Fibroblast of skin of right quadriceps (primary cell): ENCODE measurements around the gene CNTNAP5.
A peak's percentile ranks its signal among the peaks of the same experiment; 100 is the strongest.

Experiments used
- DNase-seq: peaks from one replicate; pipeline ENCODE4 v3.0.0-alpha.2; 2013

CNTNAP5 gene

GRCh38 chr2:124162256-124162655 lies 137.2 kb downstream of the CNTNAP5 start:
- no peak for DNase-seq

- peak; percentile 1 for DNase-seq
Measured at GRCh38 chr2:124163840-124164239, 138.8 kb downstream of the CNTNAP5 start.

- DNase-seq: no peak
Measured at GRCh38 chr2:124165698-124166097, 140.6 kb downstream of the CNTNAP5 start.

- DNase-seq: no peak
Measured at GRCh38 chr2:124171472-124172063, 146.5 kb downstream of the CNTNAP5 start.

- DNase-seq: no peak
Measured at GRCh38 chr2:124178719-124179118, 153.6 kb downstream of the CNTNAP5 start.

GRCh38 chr2:124180635-124181034 lies 155.5 kb downstream of the CNTNAP5 start:
- no peak for DNase-seq

- DNase-seq: no peak
Measured at GRCh38 chr2:124186801-124187200, 161.7 kb downstream of the CNTNAP5 start.

- DNase-seq: no peak
Measured at GRCh38 chr2:124187948-124188347, 162.9 kb downstream of the CNTNAP5 start.

- no peak for DNase-seq
Measured at GRCh38 chr2:124193706-124194105, 168.6 kb downstream of the CNTNAP5 start.

- peak; percentile 2 for DNase-seq
Measured at GRCh38 chr2:124201713-124202112, 176.6 kb downstream of the CNTNAP5 start.

- DNase-seq: no peak
Measured at GRCh38 chr2:124209441-124209840, 184.4 kb downstream of the CNTNAP5 start.

GRCh38 chr2:124211461-124211860 lies 186.4 kb downstream of the CNTNAP5 start:
- DNase-seq: no peak

GRCh38 chr2:124213977-124214587 lies 189.0 kb downstream of the CNTNAP5 start:
- DNase-seq: no peak

- no peak for DNase-seq
Measured at GRCh38 chr2:124246170-124246569, 221.1 kb downstream of the CNTNAP5 start.

- DNase-seq: no peak
Measured at GRCh38 chr2:124248386-124248785, 223.3 kb downstream of the CNTNAP5 start.

GRCh38 chr2:124250433-124250832 lies 225.3 kb downstream of the CNTNAP5 start:
- DNase-seq: no peak

GRCh38 chr2:124254621-124255020 lies 229.5 kb downstream of the CNTNAP5 start:
- peak; percentile 61 for DNase-seq

- DNase-seq: no peak
Measured at GRCh38 chr2:124257120-124257519, 232.0 kb downstream of the CNTNAP5 start.

- DNase-seq: peak; percentile 66
Measured at GRCh38 chr2:124258140-124258880, 233.2 kb downstream of the CNTNAP5 start.

GRCh38 chr2:124261456-124261855 lies 236.4 kb downstream of the CNTNAP5 start:
- no peak for DNase-seq

GRCh38 chr2:124264551-124265091 lies 239.5 kb downstream of the CNTNAP5 start:
- peak; percentile 51 for DNase-seq

GRCh38 chr2:124267794-124268193 lies 242.7 kb downstream of the CNTNAP5 start:
- peak; percentile 58 for DNase-seq

GRCh38 chr2:124269348-124269747 lies 244.3 kb downstream of the CNTNAP5 start:
- no peak for DNase-seq

GRCh38 chr2:124272261-124272841 lies 247.3 kb downstream of the CNTNAP5 start:
- no peak for DNase-seq
